Limb (tissue), 2 donors: ENCODE data around the gene IL1RN.
A peak's percentile ranks its signal among the peaks of the same experiment; 100 is the strongest.

Experiments
- DNase-seq, 2 donors: peaks; one replicate each; pipeline ENCODE4 v3.0.0-alpha.2; 2016; ENCODE audit errors: extremely low spot score in 2 of 2

Gene IL1RN

GRCh38 chr2:113127646-113128570 lies 510 bp downstream of the IL1RN start:
- DNase-seq: no peak

DNA sequence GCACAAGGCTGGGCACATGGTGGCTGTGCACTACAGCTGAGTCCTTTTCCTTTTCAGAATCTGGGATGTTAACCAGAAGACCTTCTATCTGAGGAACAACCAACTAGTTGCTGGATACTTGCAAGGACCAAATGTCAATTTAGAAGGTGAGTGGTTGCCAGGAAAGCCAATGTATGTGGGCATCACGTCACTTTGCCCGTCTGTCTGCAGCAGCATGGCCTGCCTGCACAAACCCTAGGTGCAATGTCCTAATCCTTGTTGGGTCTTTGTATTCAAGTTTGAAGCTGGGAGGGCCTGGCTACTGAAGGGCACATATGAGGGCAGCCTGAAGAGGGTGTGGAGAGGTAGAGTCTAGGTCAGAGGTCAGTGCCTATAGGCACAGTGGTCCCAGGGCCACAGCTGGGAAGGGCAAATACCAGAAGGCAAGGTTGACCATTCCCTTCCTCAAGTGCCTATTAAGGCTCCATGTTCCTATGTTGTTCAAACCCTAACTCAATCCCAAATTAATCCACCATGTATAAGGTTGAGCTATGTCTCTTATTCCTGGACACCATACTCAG lies 2.2 kb downstream of the IL1RN start:
- no peak for DNase-seq

GRCh38 chr2:113131352-113132185 lies 4.2 kb downstream of the IL1RN start:
- DNase-seq: no peak

DNA sequence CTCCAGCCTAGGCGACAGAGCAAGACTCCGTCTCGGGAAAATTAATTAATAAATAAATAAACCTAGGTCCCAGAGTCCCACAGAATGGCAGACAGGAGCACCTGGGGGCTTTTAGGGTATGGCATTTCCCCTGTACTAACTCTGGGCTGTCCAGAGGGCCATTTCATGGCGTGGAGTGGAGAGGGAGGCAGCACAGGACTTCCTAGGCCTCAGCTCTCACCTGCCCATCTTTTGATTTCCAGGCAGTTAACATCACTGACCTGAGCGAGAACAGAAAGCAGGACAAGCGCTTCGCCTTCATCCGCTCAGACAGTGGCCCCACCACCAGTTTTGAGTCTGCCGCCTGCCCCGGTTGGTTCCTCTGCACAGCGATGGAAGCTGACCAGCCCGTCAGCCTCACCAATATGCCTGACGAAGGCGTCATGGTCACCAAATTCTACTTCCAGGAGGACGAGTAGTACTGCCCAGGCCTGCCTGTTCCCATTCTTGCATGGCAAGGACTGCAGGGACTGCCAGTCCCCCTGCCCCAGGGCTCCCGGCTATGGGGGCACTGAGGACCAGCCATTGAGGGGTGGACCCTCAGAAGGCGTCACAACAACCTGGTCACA lies 5.1 kb downstream of the IL1RN start:
- DNase-seq: no peak

- no peak for DNase-seq
These were observed 6.6 kb downstream of the IL1RN start for GRCh38 chr2:113133704-113134598.

DNA sequence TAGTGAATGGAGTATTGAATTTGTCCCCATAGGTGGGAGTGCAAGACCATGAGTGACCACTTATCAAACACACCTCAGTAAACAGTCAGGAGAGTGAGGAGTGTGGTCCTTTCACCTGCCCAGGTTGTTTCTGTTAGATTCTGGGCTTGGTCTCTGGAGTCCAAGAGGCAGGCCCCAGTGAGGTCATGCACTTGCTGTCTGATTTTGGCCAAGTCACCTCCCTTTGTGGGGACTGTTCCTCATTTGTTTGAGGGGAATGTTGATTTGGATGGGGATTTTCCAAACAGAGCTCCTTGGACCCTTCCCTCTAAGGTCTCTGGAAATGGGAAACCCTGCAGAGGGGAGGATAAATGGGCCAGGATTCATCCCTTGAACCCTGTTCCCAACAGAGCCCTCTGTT lies 7.3 kb downstream of the IL1RN start:
- no peak for DNase-seq

GRCh38 chr2:113135317-113135716 lies 7.9 kb downstream of the IL1RN start:
- DNase-seq: no peak

- no peak for DNase-seq
These were observed 9.7 kb downstream of the IL1RN start for GRCh38 chr2:113136828-113137775.

- DNase-seq: no peak
These were observed 10.4 kb downstream of the IL1RN start for GRCh38 chr2:113137827-113138226.

DNA sequence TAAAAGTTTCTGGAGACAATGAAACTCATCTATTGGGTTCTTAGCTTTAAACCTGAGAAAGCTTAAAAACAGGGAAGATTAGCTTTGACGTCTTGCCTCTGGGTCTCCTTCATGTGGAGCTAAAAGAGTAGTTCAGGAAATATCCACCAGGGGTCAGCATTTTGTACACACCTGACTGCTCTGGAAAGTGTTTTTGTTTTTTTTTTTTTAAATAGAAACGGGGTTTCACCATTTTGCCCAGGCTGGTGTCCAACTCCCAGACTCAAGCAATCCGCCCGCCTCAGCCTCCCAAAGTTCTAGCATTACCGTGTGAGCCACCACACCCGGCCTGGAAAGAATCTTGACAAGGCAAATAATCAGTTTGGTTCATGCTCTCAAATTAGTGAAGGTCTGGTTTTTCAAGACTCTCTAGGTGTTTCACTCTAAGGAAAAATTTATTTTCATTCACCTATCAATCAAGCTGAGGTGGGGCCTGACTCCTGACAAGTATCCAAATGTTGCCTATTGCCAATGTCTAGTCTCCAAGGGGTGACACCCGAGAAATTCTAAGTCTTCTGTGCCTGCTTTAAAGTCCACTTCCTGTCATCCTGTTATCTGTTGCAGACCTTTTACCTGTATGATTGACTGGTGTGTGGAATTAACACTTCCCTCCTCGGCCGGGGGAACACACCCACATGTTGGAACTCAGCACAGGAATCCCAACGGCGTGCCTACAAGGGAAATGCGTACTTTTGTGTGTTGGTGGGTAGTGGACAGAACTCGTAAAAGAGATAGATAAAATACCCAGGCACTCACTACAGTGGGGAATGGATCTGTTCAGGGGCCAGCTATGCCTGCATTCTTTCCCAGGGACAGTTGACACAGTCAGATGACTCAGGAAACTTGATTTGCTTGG lies 11.3 kb downstream of the IL1RN start:
- peak in 1 of 2 donors; percentile 69 for DNase-seq

DNA sequence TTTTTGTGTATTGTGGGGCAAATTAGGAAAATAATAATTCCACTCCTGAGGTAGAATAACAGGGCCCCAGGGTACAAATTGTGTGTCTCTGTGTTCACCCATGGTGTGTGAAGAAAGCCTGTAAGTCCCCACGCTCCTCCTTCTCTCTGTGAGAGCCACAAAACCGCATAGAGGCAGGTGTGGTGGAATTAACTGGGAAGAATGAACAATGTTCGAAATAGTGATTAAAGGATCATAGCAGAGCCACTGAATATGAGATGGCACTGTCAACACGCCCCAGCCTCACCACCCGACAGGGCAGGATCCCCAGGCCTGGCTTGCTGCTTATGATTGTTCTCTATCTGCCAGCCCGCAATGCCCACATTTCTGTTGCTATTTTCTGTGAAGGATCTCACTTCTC lies 14.1 kb downstream of the IL1RN start:
- DNase-seq: no peak

DNA sequence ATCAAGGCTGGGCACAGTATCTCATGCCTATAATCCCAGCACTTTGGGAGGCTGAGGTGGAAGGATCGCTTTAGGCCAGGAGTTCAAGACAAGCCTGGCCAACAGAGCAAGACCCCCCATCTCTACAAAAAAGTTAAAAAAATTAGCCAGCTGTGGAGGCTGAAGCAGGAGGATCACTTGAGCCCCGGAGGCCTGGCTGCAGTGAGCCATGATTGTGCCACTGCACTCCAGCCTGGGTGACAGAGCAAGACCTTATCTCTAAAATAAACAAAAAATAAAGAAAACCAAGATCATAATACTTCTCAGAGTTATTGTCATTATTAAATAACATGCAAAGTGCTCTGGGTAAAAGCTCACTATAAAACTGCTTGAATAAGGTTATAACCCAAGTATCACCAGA lies 14.9 kb downstream of the IL1RN start:
- no peak for DNase-seq

DNA sequence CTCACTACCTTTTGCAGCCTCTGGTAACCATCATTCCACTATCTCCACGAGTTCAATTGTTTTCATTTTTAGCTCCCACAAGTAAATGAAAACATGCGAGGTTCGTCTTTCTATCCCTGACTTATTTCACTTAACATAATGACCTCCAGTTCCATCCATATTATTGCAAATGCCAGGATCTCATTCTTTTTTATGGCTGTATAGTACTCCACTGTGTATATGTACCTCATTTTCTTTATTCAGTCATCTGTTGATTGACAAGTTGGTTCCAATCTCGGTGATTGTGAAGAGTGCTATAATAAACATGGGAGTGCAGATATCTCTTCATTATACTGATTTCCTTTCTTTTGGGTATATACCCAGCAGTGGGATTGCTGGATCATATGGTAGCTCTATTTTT lies 16.9 kb downstream of the IL1RN start:
- no peak for DNase-seq

DNA sequence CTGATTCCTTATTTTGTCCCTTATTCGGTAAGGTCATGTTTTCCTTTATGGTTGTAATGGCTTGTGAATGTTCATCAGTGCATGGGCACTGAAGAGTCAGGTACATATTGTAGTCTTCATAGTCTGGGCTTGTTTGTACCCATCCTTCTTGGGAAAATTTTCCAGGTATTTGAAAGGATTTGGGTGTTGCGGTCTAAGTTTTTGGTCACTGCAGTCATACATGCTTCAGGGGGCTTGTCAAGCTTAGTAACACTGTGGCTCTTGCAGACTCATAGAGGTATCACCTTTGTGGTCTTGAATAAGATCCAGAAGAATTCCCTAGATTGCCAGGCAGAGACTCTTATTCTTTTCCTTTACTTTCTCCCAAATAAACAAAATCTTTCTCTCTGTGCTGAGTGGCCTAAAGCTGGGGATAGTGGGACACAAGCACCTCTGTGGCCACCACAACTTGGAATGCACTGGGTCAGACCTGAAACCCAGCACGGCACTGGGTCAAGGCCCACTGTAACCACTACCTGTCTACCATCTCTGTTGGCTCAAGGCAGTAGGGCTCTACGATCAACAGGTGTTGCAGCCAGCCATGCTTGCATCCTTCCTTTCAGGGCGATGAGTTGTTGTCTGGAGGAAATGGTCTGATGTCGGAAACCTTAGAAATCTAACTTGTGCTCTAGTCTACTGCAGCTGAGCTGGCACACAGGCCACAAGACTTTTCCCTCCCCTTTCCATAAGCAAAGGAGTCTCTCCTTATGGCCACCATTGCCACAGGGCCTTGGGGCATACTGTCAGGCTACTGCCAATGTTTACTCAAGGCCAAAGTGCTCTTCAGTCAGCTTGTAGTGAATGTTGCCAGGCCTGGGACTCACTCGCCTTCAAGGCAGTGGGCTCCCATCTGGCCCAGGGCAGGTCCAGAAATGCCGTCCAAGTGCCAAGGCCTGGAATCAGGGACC lies 21.5 kb downstream of the IL1RN start:
- DNase-seq: no peak

- DNase-seq: no peak
These were observed 22.3 kb downstream of the IL1RN start for GRCh38 chr2:113149553-113150257.

DNA sequence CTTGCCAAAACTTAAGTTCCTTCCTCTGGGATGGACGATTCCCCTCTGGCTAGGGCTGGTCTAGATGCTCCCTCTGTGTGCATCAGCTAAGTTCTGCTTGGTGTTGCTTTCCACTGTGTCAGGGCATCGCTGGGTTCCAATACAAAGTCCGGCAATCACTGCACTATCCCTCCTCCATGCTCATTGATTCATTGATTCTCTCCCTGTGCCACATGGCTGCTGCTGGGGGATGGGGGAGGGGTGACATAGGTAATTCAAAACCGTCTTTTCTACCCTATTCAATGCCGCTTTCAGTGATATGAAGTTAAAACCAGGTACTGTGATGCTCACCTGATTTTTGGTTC lies 22.8 kb downstream of the IL1RN start:
- no peak for DNase-seq

DNA sequence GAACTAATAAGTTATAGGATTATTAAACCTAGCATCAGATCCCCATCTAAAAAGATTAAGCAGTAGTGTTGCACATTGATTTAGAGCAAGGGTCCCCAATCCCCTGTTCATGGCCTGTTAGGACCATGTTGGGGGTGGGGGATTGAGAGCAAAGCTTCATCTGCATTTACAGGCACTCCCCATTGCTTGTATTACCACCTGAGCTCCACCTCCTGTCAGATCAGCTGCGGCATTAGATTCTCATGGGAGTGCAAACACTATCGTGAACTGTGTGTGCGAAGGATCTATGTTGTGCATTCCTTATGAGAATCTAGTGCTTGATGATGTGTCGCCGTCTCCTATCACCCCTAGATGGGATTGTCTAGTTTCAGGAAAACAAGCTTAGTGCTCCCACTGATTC lies 27.9 kb downstream of the IL1RN start:
- DNase-seq: no peak
